Urinary bladder (tissue), 4 donors: ENCODE measurements around the gene UBXN1. TPM values are rescaled to one million over a fixed set of nuclear protein-coding genes. Genes with fewer than 3 reads are reported as not detected.
"Not testable (repeated sequence)": the region's sequence is repeated elsewhere in the genome, so short reads cannot be mapped to it uniquely, and the experiment has no call there.

ENCODE experiments used
- DNase-seq: peaks from one replicate; pipeline ENCODE4 v3.0.0-alpha.2; 2015; ENCODE audit errors: extremely low spot score
- H3K27ac ChIP-seq: one replicate; pipeline ENCODE4 v1.5.1; 2013; ENCODE audit warnings: low read depth, mild to moderate bottlenecking, moderate library complexity
- H3K36me3 ChIP-seq: one replicate; pipeline ENCODE4 v1.6.1; 2013; ENCODE audit warnings: mild to moderate bottlenecking, moderate library complexity; ENCODE audit not compliant: insufficient read depth
- H3K4me1 ChIP-seq: one replicate; pipeline ENCODE4 v1.6.1; 2013; ENCODE audit warnings: mild to moderate bottlenecking, moderate library complexity; ENCODE audit not compliant: insufficient read depth
- H3K4me3 ChIP-seq: one replicate; pipeline ENCODE4 v1.5.1; 2013; ENCODE audit warnings: low read depth, low read length
- WGBS: extraction: QIAGEN DNeasy Blood & Tissue Kit; methylation state at CpG from one replicate; pipeline ENCODE4 v1.1.7; 2013; 5-methylcytosine and 5-hydroxymethylcytosine counted together
- polyA plus RNA-seq: library from polyadenylated mRNA; stranded (reverse); fragments of 200-250 nt; gene quantifications from one replicate; pipeline ENCODE4 v1.2.3, GENCODE V29; 2013
- total RNA-seq: library from RNA; depleted of rRNA; stranded (reverse); fragments of >200 nt; gene quantifications from one replicate; pipeline ENCODE4 v1.2.3, GENCODE V29; 2014
- donor health status: healthy with polysubstance abuse.
- donor health status: healthy.

The UBXN1 gene
- total and polyA plus RNA-seq, 2 donors: 34.5 to 206 TPM

GRCh38 chr11:62675415-62675814 lies 3.5 kb downstream of the UBXN1 start:
- not testable (repeated sequence) for H3K27ac ChIP-seq, DNase-seq, H3K4me3 ChIP-seq, H3K4me1 ChIP-seq, H3K36me3 ChIP-seq
- 96% methylated on average over 10 of the region's 10 CpGs for WGBS

- no peak for DNase-seq
- H3K4me3 ChIP-seq: no peak overlapping the region
- no peak overlapping the region for H3K27ac ChIP-seq
- 78% methylated on average over 2 of the region's 2 CpGs for WGBS
- no peaks in the 10 kb centered on the region for H3K4me1 ChIP-seq
- no peaks in the 10 kb centered on the region for H3K36me3 ChIP-seq
Observed at GRCh38 chr11:62673196-62673525, 5.7 kb downstream of the UBXN1 start.

GRCh38 chr11:62671608-62672389 lies 7.1 kb downstream of the UBXN1 start, which contains the start of the genes LBHD1 and UQCC3:
LBHD1 (minus strand) TSS chr11:62672267; CDS start chr11:62670031, 2,236 bp downstream.
UQCC3 (plus strand) TSS chr11:62671673; CDS start chr11:62671746, 73 bp downstream.
- peak within 1 kb of the TSS; percentile 67 for H3K4me3 ChIP-seq
- under 1% methylated on average over 59 of the region's 59 CpGs for WGBS
- no peaks in the 10 kb centered on the region for H3K36me3 ChIP-seq
- peak; percentile 71 for DNase-seq
- H3K27ac ChIP-seq: peak within 1 kb of the TSS; percentile 89
- H3K4me1 ChIP-seq: no peaks in the 10 kb centered on the region

GRCh38 chr11:62671236-62671607 lies 7.7 kb downstream of the UBXN1 start:
- Histone ChIP-seq H3K4me1 (no peaks in the 10 kb centered on the region), H3K4me3 (peak overlapping the region; percentile 67), H3K36me3 (no peaks in the 10 kb centered on the region), H3K27ac (peak overlapping the region; percentile 89)
- DNase-seq: no peak
- WGBS: under 1% methylated on average over 17 of the region's 17 CpGs

GRCh38 chr11:62669420-62670161 lies 9.3 kb downstream of the UBXN1 start:
- Histone ChIP-seq H3K27ac (no peak overlapping the region), H3K4me3 (no peak overlapping the region), H3K4me1 (no peaks in the 10 kb centered on the region), H3K36me3 (no peaks in the 10 kb centered on the region)
- WGBS: 77% methylated on average over 4 of the region's 4 CpGs
- no peak for DNase-seq

GRCh38 chr11:62667460-62667859 lies 11.4 kb downstream of the UBXN1 start:
- no peak for DNase-seq
- no peak overlapping the region for H3K27ac ChIP-seq
- H3K36me3 ChIP-seq: no peaks in the 10 kb centered on the region
- 82% methylated on average over 2 of the region's 2 CpGs for WGBS
- no peak overlapping the region for H3K4me3 ChIP-seq
- H3K4me1 ChIP-seq: no peaks in the 10 kb centered on the region

- DNase-seq: no peak
- Histone ChIP-seq H3K4me1 (no peaks in the 10 kb centered on the region), H3K27ac (peak overlapping the region; percentile 82), H3K4me3 (peak overlapping the region; percentile 74), H3K36me3 (no peaks in the 10 kb centered on the region)
- WGBS: 43% methylated on average over 16 of the region's 16 CpGs
Observed at GRCh38 chr11:62666259-62666926, 12.5 kb downstream of the UBXN1 start.

- H3K4me1 ChIP-seq: no peaks in the 10 kb centered on the region
- 2% methylated on average over 39 of the region's 39 CpGs for WGBS
- H3K27ac ChIP-seq: peak overlapping the region; percentile 82
- no peaks in the 10 kb centered on the region for H3K36me3 ChIP-seq
- DNase-seq: no peak
- H3K4me3 ChIP-seq: peak overlapping the region; percentile 74
Observed at GRCh38 chr11:62665599-62666258, 13.1 kb downstream of the UBXN1 start.

GRCh38 chr11:62665075-62665598 lies 13.7 kb downstream of the UBXN1 start, which contains the start of the genes C11orf98 and CSKMT:
C11orf98 (minus strand) TSS chr11:62665210; CDS start chr11:62665169, 41 bp downstream.
CSKMT (plus strand) TSS chr11:62665312; CDS start chr11:62665880, 568 bp downstream.
- Histone ChIP-seq H3K36me3 (no peaks in the 10 kb centered on the region), H3K4me3 (peak within 1 kb of the TSS; percentile 74), H3K27ac (peak within 1 kb of the TSS; percentile 93), H3K4me1 (no peaks in the 10 kb centered on the region)
- DNase-seq: peak; percentile 89
- under 1% methylated on average over 47 of the region's 47 CpGs for WGBS

GRCh38 chr11:62664405-62665074 lies 14.3 kb downstream of the UBXN1 start:
- Histone ChIP-seq H3K36me3 (no peaks in the 10 kb centered on the region), H3K27ac (peak overlapping the region; percentile 93), H3K4me1 (no peaks in the 10 kb centered on the region), H3K4me3 (peak overlapping the region; percentile 74)
- DNase-seq: no peak
- WGBS: 3% methylated on average over 36 of the region's 36 CpGs

GRCh38 chr11:62656796-62657429 lies 22.0 kb downstream of the UBXN1 start:
- DNase-seq: no peak
- WGBS: 48% methylated on average over 5 of the region's 5 CpGs

GRCh38 chr11:62654297-62654696 lies 24.6 kb downstream of the UBXN1 start:
- 87% methylated on average over 11 of the region's 11 CpGs for WGBS
- H3K36me3 ChIP-seq: no peaks in the 10 kb centered on the region

More at GRCh38 chr11:62656796-62657429, 22.0 kb downstream of the UBXN1 start:
- Histone ChIP-seq H3K4me1 (no peaks in the 10 kb centered on the region), H3K27ac (no peak overlapping the region), H3K36me3 (no peaks in the 10 kb centered on the region), H3K4me3 (no peak overlapping the region)

More at GRCh38 chr11:62654297-62654696, 24.6 kb downstream of the UBXN1 start:
- no peak for DNase-seq
- no peaks in the 10 kb centered on the region for H3K4me1 ChIP-seq
- no peak overlapping the region for H3K27ac ChIP-seq
- no peak overlapping the region for H3K4me3 ChIP-seq
